ENCODE measurements around the gene CHTF18. TPM values are rescaled to one million over a fixed set of nuclear protein-coding genes. Genes with fewer than 3 reads are reported as not detected.

The CHTF18 gene
- total RNA-seq, 2 donors from 2014 or later, result 7.5 to 14.5 TPM

- H3K27ac ChIP-seq, result no peak overlapping the region
- H3K4me3 ChIP-seq, result no peak overlapping the region
- TF ChIP-seq POLR2A (IDR thresholded peaks at IDR 0.05), result no peak
- no peak for TF ChIP-seq CTCF (IDR thresholded peaks at IDR 0.05)
- H3K9me3 ChIP-seq, result no peaks in the 10 kb centered on the region
- WGBS, 2 donors, result 38 to 62% methylated on average over 15 to 36 of the region's 36 CpGs
- DNase-seq (peak in 2 of 4 donors; percentile 32 to 41), ATAC-seq (peak; percentile 38)
- H3K27me3 ChIP-seq, result no peaks in the 10 kb centered on the region
- H3K36me3 ChIP-seq (replicated peaks in 1 of 2; ENCODE audit: insufficient read depth in 1 of 2, low read depth in 2 of 2), result no peaks in the 10 kb centered on the region
- intact Hi-C loops (cut with DNase I), result no loop called here
- peaks cover 10% of the 10 kb centered on the region for H3K4me1 ChIP-seq
Measured at GRCh38 chr16:825341-826061, 37.1 kb downstream of the CHTF18 start.

- no peaks in the 10 kb centered on the region for H3K9me3 ChIP-seq
- TF ChIP-seq POLR2A (IDR thresholded peaks at IDR 0.05) (no peak), CTCF (IDR thresholded peaks at IDR 0.05) (no peak)
- 77 to 81% methylated on average over 16 to 24 of the region's 24 CpGs for WGBS, 2 donors
- H3K27ac ChIP-seq, result no peak overlapping the region
- peaks cover 10% of the 10 kb centered on the region for H3K4me1 ChIP-seq
- no peaks in the 10 kb centered on the region for H3K27me3 ChIP-seq
- DNase-seq, result no peak
- no peaks in the 10 kb centered on the region for H3K36me3 ChIP-seq (replicated peaks in 1 of 2; ENCODE audit: insufficient read depth in 1 of 2, low read depth in 2 of 2)
- H3K4me3 ChIP-seq, result no peak overlapping the region
- ATAC-seq, result no peak
- intact Hi-C loops (cut with DNase I), result no loop called here
Measured at GRCh38 chr16:827513-827912, 39.1 kb downstream of the CHTF18 start.

- H3K36me3 ChIP-seq (replicated peaks in 1 of 2; ENCODE audit: insufficient read depth in 1 of 2, low read depth in 2 of 2), result no peaks in the 10 kb centered on the region
- ATAC-seq, result no peak
- no peak for DNase-seq
- no peaks in the 10 kb centered on the region for H3K9me3 ChIP-seq
- TF ChIP-seq POLR2A (IDR thresholded peaks at IDR 0.05), result no peak
- no peak for TF ChIP-seq CTCF (IDR thresholded peaks at IDR 0.05)
- H3K4me1 ChIP-seq, result peaks cover 10% of the 10 kb centered on the region
- H3K4me3 ChIP-seq, result no peak overlapping the region
- WGBS, 2 donors, result 63 to 68% methylated on average over 13 to 16 of the region's 17 CpGs
- H3K27me3 ChIP-seq, result no peaks in the 10 kb centered on the region
- intact Hi-C loops (cut with DNase I), result no loop called here
- no peak overlapping the region for H3K27ac ChIP-seq
Measured at GRCh38 chr16:828891-829290, 40.5 kb downstream of the CHTF18 start.

GRCh38 chr16:830107-830870 lies 41.9 kb downstream of the CHTF18 start:
- DNase-seq, result no peak
- Histone ChIP-seq H3K36me3 (replicated peaks in 1 of 2; ENCODE audit: insufficient read depth in 1 of 2, low read depth in 2 of 2) (no peaks in the 10 kb centered on the region), H3K9me3 (peaks cover 0 to 8% (median 0%) of the 10 kb centered on the region in 3 donors), H3K4me1 (peaks cover 5% of the 10 kb centered on the region), H3K4me3 (no peak overlapping the region), H3K27me3 (no peaks in the 10 kb centered on the region), H3K27ac (no peak overlapping the region)
- intact Hi-C loops (cut with DNase I), result no loop called here
- WGBS, 2 donors, result 65 to 76% methylated on average over 12 to 43 of the region's 43 CpGs
- ATAC-seq, result no peak
- TF ChIP-seq POLR2A (IDR thresholded peaks at IDR 0.05) (no peak), CTCF (IDR thresholded peaks at IDR 0.05) (no peak)

Measured in body of pancreas (tissue), 4 donors.